MM.1S (cell line): ENCODE data around the gene ADAMTSL3.
"Not testable (repeated sequence)": the region's sequence is repeated elsewhere in the genome, so short reads cannot be mapped to it uniquely, and the experiment has no call there.

Source experiments
- DNase-seq: peaks from one replicate; pipeline ENCODE4 v3.0.0-alpha.2; 2015
- H2AFZ ChIP-seq: fragments of 300-600 bp; sonication (generic); 2 replicates; pipeline ENCODE4 v1.6.0; 2016; ENCODE audit warnings: antibody characterized with exemption, low read length
- H3F3A ChIP-seq: fragments of 300-600 bp; sonication (generic); 2 replicates; pipeline ENCODE4 v1.6.1; 2016; ENCODE audit warnings: mild to moderate bottlenecking, antibody characterized with exemption, low read length, moderate library complexity, mixed read lengths; ENCODE audit not compliant: insufficient read depth
- H3K27ac ChIP-seq: fragments of 300-600 bp; sonication (generic); 2 replicates; pipeline ENCODE4 v1.5.1; 2016; ENCODE audit warnings: mild to moderate bottlenecking, low read length
- H3K27me3 ChIP-seq: fragments of 300-600 bp; sonication (generic); replicated peaks from 2 replicates; pipeline ENCODE4 v1.6.0; 2016; ENCODE audit warnings: low read length; ENCODE audit not compliant: insufficient read depth
- H3K36me3 ChIP-seq: fragments of 300-600 bp; sonication (generic); replicated peaks from 2 replicates; pipeline ENCODE4 v1.6.1; 2016; ENCODE audit warnings: mild to moderate bottlenecking, low read length, mixed read lengths; ENCODE audit not compliant: insufficient read depth
- H3K4me1 ChIP-seq: fragments of 300-600 bp; sonication (generic); 2 replicates; pipeline ENCODE4 v1.6.1; 2016; ENCODE audit warnings: low read length, mixed read lengths
- H3K4me2 ChIP-seq: fragments of 300-600 bp; sonication (generic); 2 replicates; pipeline ENCODE4 v1.6.0; 2016; ENCODE audit warnings: low read depth, low read length
- H3K4me3 ChIP-seq: fragments of 300-600 bp; sonication (generic); 2 replicates; pipeline ENCODE4 v1.5.1; 2016; ENCODE audit warnings: low read length, mixed read lengths
- H3K79me2 ChIP-seq: fragments of 300-600 bp; sonication (generic); 2 replicates; pipeline ENCODE4 v1.6.1; 2016; ENCODE audit warnings: mixed run types, low read length, mixed read lengths
- H3K9ac ChIP-seq: fragments of 300-600 bp; sonication (generic); 2 replicates; pipeline ENCODE4 v1.6.1; 2016; ENCODE audit warnings: low read length, mixed read lengths
- H3K9me2 ChIP-seq: fragments of 300-600 bp; sonication (generic); replicated peaks from 2 replicates; pipeline ENCODE4 v1.6.1; 2016; ENCODE audit warnings: mild to moderate bottlenecking, low read length, mixed read lengths; ENCODE audit not compliant: insufficient read depth
- H3K9me3 ChIP-seq: fragments of 300-600 bp; sonication (generic); replicated peaks from 2 replicates; pipeline ENCODE4 v1.6.1; 2016; ENCODE audit warnings: mild to moderate bottlenecking, low read length, mixed read lengths; ENCODE audit not compliant: insufficient read depth
- H4K20me1 ChIP-seq: fragments of 300-600 bp; sonication (generic); 2 replicates; pipeline ENCODE4 v1.6.1; 2016; ENCODE audit warnings: mild to moderate bottlenecking, low read length, moderate library complexity, mixed read lengths; ENCODE audit not compliant: insufficient read depth
- CTCF ChIP-seq: fragments of 300-600 bp; sonication (generic); IDR thresholded peaks from 2 replicates; pipeline ENCODE4 v1.5.1; 2016; ENCODE audit warnings: antibody characterized with exemption, low read length, mixed read lengths
- EZH2 ChIP-seq: fragments of 300-600 bp; sonication (generic); optimal IDR thresholded peaks from 2 replicates; pipeline ENCODE3; 2017; ENCODE audit warnings: low read depth, mild to moderate bottlenecking, antibody characterized with exemption, low read length, mixed read lengths
- EZH2phosphoT487 ChIP-seq: fragments of 300-600 bp; sonication (generic); IDR thresholded peaks from 2 replicates; pipeline ENCODE4 v1.6.1; 2018; ENCODE audit warnings: antibody characterized with exemption, low read length

The ADAMTSL3 gene

GRCh38 chr15:84057714-84058331 is 403.9 kb downstream of the ADAMTSL3 start:
- H3K36me3 ChIP-seq, result no peaks in the 10 kb centered on the region
- no peak for DNase-seq
- H3K4me3 ChIP-seq, result no peak overlapping the region
- H3K27me3 ChIP-seq, result no peaks in the 10 kb centered on the region
- no peaks in the 10 kb centered on the region for H4K20me1 ChIP-seq
- no peak overlapping the region for H2AFZ ChIP-seq
- no peaks in the 10 kb centered on the region for H3K4me1 ChIP-seq
- no peak overlapping the region for H3K9ac ChIP-seq
- no peaks in the 10 kb centered on the region for H3F3A ChIP-seq
- TF ChIP-seq CTCF (no peak), EZH2 (no peak), EZH2phosphoT487 (no peak)
- no peaks in the 10 kb centered on the region for H3K9me3 ChIP-seq
- no peak overlapping the region for H3K4me2 ChIP-seq
- H3K9me2 ChIP-seq, result no peaks in the 10 kb centered on the region
- H3K27ac ChIP-seq, result no peak overlapping the region
- H3K79me2 ChIP-seq, result no peaks in the 10 kb centered on the region

GRCh38 chr15:84063674-84064073 is 409.8 kb downstream of the ADAMTSL3 start:
- H3K4me1 ChIP-seq, H3K4me2 ChIP-seq, H3K9me3 ChIP-seq, H3K27me3 ChIP-seq, H3K27ac ChIP-seq, H3K79me2 ChIP-seq, H3K36me3 ChIP-seq, H3K9me2 ChIP-seq, DNase-seq, H4K20me1 ChIP-seq, H3K9ac ChIP-seq, H3K4me3 ChIP-seq, H2AFZ ChIP-seq, H3F3A ChIP-seq: not testable (repeated sequence)

GRCh38 chr15:84068674-84069073 is 414.8 kb downstream of the ADAMTSL3 start:
- H2AFZ ChIP-seq, H3K27ac ChIP-seq, H3K4me3 ChIP-seq, H3K79me2 ChIP-seq, H4K20me1 ChIP-seq, H3K9me3 ChIP-seq, H3K9me2 ChIP-seq, H3K4me2 ChIP-seq, H3K27me3 ChIP-seq, H3F3A ChIP-seq, DNase-seq, H3K4me1 ChIP-seq, H3K36me3 ChIP-seq, H3K9ac ChIP-seq: not testable (repeated sequence)

GRCh38 chr15:84078038-84078437 is 424.1 kb downstream of the ADAMTSL3 start:
- not testable (repeated sequence) for H3K27ac ChIP-seq, H3K9ac ChIP-seq, DNase-seq, H3K79me2 ChIP-seq, H3F3A ChIP-seq, H4K20me1 ChIP-seq, H3K9me2 ChIP-seq, H3K9me3 ChIP-seq, H3K4me1 ChIP-seq, H3K36me3 ChIP-seq, H3K27me3 ChIP-seq, H2AFZ ChIP-seq, H3K4me3 ChIP-seq, H3K4me2 ChIP-seq

GRCh38 chr15:84079325-84079884 is 425.5 kb downstream of the ADAMTSL3 start:
- H3K4me2 ChIP-seq, result peak overlapping the region; percentile 69
- peak overlapping the region; percentile 78 for H3K4me3 ChIP-seq
- peak overlapping the region; percentile 54; the same call in 1 of the 2 replicates for H3K27ac ChIP-seq
- H2AFZ ChIP-seq, result peak overlapping the region; percentile 99
- H3K9ac ChIP-seq, result peak overlapping the region; percentile 82; the same call in 1 of the 2 replicates
- H3K36me3 ChIP-seq, H4K20me1 ChIP-seq, H3K79me2 ChIP-seq, H3K9me3 ChIP-seq, H3K9me2 ChIP-seq, DNase-seq, H3F3A ChIP-seq, H3K27me3 ChIP-seq, H3K4me1 ChIP-seq: not testable (repeated sequence)
